GM18508 (cell line): ENCODE measurements around the gene UNC5B.
"Not testable (repeated sequence)": the region's sequence is repeated elsewhere in the genome, so short reads cannot be mapped to it uniquely, and the experiment has no call there.

Experiments
- ATAC-seq: cut with Tn5 transposase; IDR thresholded peaks from one replicate; pipeline ENCODE4 v1.9.1; 2021; ENCODE audit warnings: moderate number of reproducible peaks; ENCODE audit not compliant: insufficient read depth, unreplicated experiment

Gene UNC5B

GRCh38 chr10:71207578-71207977, 4.8 kb upstream of the UNC5B start:
- no peak for ATAC-seq

DNA sequence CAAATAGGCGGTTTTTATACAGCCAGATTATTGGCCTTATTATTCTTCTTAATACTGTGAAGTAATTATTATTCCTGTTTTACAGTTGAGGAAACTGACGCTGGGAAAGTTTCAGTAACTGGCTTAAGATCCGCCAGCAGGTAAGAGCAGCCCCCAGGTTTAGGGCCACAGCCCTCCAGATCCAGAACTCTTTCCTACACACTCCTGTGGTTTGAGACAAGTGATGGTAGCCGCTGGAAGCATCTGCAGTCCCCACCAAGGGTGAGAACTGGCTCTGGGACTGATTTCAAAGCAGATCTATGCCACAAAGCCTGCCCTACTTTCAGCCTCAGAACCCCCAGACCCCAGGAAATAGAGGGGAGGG, 3.0 kb upstream of the UNC5B start:
- ATAC-seq: no peak

DNA sequence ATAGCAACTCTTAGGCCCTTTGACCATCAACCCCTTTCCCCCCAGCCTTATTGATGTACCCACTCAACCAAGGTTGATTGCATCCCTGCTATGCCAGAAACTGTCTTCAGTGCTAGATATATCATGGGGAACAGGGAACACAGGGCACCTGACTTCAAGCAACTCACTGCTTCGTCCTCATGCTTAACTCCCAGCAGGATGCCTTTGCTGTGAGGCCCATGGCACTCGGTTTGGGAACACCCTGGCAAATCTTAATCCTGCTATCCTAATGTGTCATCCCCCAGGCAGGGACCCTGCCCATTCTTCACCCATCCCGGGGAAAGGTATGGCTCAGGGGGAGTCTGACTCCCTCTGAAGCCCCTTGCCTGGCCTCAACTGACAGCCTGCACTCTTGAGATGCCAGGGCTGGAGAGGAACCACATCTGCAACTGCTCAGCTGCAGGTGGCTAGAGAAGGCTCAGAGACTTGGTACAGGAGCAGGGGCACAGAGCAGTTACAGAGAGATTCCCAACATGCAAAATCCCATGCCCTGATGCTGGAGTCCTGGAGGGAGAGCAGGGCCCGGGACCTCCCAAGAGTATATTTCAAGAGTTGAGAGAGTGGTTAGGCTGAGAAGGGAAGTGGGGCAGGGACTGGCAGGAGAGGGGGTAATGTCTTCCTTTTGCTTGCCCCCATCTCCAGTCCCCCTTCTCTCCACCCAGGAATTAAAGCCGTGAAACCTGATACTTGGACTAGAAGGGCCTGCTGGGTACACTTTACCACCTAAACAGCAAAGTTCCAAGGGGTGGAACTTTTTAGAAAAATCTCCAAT, 2.4 kb upstream of the UNC5B start:
- ATAC-seq: no peak

DNA sequence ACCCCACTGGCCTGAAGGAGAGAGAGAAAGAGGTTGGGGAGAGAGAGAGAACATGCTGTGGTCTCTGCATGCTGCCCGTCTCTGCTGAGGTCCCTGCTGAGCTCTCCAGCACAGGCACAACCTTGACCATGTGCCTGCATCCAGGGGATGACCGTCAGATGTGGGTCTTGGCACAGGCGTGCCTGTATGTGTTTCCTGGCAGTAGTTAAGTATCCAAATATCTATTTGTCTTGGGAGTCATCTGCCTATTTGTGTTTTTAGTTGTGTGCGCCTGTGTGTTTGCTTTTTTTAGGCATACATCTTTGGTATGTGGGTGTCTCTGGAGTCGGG, 1.9 kb upstream of the UNC5B start:
- ATAC-seq: no peak

DNA sequence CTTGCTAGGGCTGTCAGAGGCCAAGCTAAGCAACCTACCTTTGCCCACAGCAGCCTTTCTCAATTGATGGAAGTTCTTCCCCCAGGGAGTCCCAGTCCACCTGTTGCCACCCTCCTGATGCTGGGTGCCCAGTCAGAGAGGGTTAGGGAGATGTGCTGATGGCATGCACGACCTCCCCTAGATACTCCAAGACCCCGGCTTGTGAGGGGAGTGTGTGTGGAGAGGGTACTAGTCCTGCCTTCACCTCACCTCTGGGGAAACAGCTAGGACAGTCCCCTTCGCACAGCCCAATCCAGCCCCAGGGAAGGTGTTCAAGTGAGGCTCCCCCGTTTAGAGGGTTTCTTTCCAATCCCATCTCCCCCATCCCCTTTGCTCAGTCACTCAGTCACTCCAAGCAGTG, 1.3 kb upstream of the UNC5B start:
- no peak for ATAC-seq

- no peak for ATAC-seq
Observed at GRCh38 chr10:71211775-71212317, 524 bp upstream of the UNC5B start.

DNA sequence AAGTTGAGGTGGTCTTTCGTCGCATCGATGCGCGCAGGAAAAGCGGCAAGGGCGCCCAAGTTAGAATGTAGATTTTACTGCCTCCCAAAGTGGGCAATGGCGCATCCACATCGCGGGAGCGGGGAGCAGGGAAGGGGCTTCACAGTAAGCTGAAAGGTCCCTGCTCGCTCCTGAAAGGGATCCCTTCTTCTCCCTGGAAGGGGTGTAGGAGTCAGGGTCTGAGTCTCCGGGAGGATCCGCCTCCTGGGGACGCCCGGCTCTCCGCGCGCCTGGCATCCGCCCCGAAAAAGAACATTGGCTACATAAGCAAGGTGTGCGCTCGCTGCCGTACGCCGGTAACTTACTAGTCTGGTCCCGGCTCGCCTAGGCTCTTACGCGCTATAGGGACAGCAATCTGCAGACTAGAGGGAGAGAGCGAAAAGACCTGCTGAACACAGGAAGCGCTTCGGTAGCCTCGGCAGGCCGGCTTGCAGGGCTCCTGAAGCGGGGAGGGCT, 804 bp downstream of the UNC5B start:
- ATAC-seq: no peak

DNA sequence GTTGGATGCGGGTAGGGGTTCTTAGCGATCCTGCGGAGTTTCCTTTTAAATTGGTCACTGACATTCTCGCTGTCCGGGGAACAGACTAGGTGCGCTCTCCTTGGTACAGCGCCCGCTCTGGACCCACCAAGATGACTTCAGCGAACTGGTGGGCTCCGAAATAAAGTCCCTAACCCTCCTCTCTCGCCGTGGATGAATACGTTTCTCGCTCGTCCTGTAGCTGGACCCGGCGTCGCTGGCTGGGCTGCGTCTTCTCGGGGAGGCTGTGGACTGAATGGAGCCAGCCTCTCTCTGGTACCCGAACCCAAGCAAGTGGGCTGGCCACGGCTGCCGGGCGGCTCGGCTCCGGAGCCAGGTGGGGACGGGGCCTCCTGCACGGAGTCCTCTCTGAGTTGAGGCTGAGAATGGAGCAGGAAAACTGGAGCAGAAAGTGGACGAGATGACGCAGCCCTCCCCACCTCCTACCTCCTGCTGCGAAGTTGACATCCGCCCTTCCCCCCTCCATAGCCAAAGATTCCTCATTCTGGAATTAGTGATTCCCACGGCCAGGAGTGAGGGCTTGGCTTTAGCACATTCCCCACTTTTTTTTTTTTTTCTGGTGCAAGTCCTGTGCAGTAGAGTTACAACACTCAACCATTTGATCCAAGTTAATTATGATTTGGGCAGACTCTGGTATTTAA, 1.5 kb downstream of the UNC5B start:
- ATAC-seq: no peak

GRCh38 chr10:71214641-71215559, 2.5 kb downstream of the UNC5B start:
- no peak for ATAC-seq

DNA sequence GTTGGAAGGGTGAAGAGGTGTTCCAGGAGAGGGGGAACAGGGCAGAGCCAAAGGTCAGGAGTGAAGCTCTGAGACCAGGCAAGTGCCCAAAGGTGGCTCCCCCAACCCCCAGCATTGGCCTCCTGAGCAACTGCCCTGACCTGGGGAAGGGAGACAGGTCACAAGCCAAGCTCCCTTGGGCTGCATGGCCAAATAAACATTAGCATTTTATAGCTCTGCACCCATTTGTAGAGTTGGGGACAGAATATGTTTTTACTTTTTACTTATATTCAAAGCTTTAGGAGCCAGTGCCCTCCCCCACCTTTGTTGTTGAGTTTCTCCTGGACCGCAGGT, 4.0 kb downstream of the UNC5B start:
- no peak for ATAC-seq

GRCh38 chr10:71216751-71217265, 4.4 kb downstream of the UNC5B start:
- ATAC-seq: no peak

GRCh38 chr10:71217266-71218045, 5.1 kb downstream of the UNC5B start:
- no peak for ATAC-seq

- no peak for ATAC-seq
Observed at GRCh38 chr10:71218046-71218650, 5.8 kb downstream of the UNC5B start.

DNA sequence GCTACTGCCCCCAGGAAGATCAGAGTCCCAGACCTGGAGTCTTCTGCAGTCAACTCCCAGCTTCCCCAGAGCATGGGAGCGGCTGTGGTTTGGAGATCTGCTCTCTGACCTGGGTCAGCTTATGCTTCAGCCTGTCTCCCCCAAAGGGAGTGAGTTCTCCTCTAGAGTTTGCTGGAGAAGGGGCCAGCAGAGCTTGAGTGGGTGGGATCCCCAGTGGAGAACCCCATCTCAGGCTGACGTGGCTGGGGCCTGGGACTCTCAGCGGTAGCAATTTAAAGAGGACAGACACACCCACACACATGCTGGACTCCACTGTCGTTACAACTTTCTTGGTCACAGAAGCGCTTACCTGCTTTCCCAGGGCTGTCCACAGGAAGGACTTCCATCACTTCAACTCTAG, 6.3 kb downstream of the UNC5B start:
- ATAC-seq: no peak

GRCh38 chr10:71219236-71219917, 7.0 kb downstream of the UNC5B start:
- ATAC-seq: not testable (repeated sequence)

DNA sequence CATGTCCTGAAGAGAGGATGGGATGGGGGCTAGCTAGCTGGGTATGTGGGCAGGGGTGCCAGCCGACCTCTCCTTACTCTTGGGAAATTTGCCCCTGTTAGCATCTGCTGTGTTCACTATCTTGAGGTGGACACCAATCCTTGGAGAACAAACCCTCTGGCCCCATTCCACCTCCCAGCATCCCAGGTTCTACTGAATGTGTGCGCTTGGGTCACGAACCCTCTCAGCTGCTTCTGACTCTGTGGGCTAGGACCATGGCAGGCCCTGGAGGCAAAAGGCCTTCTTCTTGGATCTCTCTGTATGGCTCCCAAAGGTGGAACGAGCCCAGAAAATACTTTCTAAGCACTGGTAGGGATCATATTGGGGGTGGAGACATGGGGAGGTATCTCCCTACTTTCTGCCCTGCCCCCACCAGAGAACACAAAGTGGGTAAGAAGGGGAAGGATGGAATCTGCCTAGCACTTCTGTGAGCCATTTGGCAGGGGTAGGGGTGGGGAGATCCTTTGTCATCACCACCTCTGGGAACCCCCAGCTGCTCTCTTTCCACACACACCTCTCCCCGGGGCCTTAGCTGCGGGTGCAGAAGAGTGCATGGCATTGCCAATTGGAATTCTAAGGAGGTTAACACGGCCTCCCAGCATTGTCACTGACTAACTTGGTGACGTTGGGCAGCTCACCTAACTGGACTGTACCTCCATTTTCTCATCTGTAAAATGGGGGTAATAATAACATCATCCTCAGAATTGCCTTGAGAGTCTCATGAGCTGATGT, 7.7 kb downstream of the UNC5B start:
- no peak for ATAC-seq

DNA sequence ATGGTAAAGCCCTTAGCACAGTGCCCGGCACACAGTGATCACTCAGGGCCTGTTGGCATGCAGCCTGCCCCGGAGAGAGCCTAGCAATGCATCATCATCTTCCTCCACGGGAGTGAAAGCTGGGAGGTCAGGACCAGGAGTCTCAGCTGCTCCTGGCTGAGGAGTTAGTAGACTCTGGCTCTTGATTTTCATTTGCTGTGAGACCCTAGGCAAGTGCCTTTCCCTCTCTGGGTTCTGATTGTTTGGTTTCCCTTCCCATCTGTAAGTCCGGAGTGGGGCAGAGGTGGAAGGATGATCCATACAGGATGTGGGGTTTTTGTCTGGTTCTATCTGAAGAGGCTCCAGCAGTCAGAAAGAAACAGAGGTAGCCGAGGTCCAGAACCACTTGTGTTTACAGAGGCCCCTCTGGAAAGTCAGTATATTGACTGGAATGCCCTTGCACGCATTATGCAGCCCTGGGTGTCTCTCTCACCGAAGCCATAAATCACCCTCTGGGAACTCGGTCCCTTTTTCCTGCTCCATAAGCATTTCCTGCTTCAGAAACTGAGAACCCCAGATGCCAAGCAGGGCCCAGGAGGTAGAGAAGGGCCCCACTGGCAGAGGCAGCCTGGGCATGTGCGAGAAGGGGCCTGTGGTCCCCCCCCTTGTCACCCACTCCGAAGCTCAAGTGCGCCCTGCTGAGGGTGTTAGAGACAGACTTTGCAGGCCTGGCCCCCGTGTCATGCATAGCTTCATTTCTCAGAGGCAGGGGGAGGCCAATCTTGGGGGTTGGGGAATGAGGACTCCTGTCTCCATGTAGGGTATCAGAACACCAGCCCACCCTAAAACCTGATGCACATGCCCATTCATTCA, 8.5 kb downstream of the UNC5B start:
- no peak for ATAC-seq
